ENCODE measurements around the gene BNIP2.
"Not testable (repeated sequence)": the region's sequence is repeated elsewhere in the genome, so short reads cannot be mapped to it uniquely, and the experiment has no call there.

BNIP2 gene

GRCh38 chr15:59687836-59688235, 1.3 kb downstream of the BNIP2 start:
- no peak for DNase-seq (ENCODE audit: low read depth)

GRCh38 chr15:59686389-59686788, 2.7 kb downstream of the BNIP2 start:
- no peak for DNase-seq (ENCODE audit: low read depth)

GRCh38 chr15:59685737-59686297, 3.3 kb downstream of the BNIP2 start:
- DNase-seq (ENCODE audit: low read depth): peak; percentile 84

- DNase-seq (ENCODE audit: low read depth): no peak
These were observed 8.2 kb downstream of the BNIP2 start for GRCh38 chr15:59680870-59681269.

- no peak for DNase-seq (ENCODE audit: low read depth)
These were observed 8.8 kb downstream of the BNIP2 start for GRCh38 chr15:59680346-59680745.

GRCh38 chr15:59678620-59679019, 10.5 kb downstream of the BNIP2 start:
- DNase-seq (ENCODE audit: low read depth): no peak

- DNase-seq (ENCODE audit: low read depth): no peak
These were observed 10.9 kb downstream of the BNIP2 start for GRCh38 chr15:59678172-59678571.

- no peak for DNase-seq (ENCODE audit: low read depth)
These were observed 12.6 kb downstream of the BNIP2 start for GRCh38 chr15:59676565-59676964.

- DNase-seq (ENCODE audit: low read depth): no peak
These were observed 14.7 kb downstream of the BNIP2 start for GRCh38 chr15:59674361-59674877.

- DNase-seq (ENCODE audit: low read depth): peak; percentile 23
These were observed 20.6 kb downstream of the BNIP2 start for GRCh38 chr15:59668556-59668955.

GRCh38 chr15:59662260-59662659, 26.9 kb downstream of the BNIP2 start:
- DNase-seq (ENCODE audit: low read depth): peak; percentile 82

GRCh38 chr15:59659366-59659765, 29.8 kb downstream of the BNIP2 start:
- DNase-seq (ENCODE audit: low read depth): no peak

GRCh38 chr15:59657635-59658125, 31.4 kb downstream of the BNIP2 start:
- no peak for DNase-seq (ENCODE audit: low read depth)

GRCh38 chr15:59656897-59657634, 32.1 kb downstream of the BNIP2 start, which contains the start of gene GTF2A2:
Gene GTF2A2 (minus strand): TSS chr15:59657515. CDS start chr15:59652277, 5,238 bp downstream.
- DNase-seq (ENCODE audit: low read depth): peak; percentile 91

- no peak for DNase-seq (ENCODE audit: low read depth)
These were observed 35.1 kb downstream of the BNIP2 start for GRCh38 chr15:59654046-59654445.

- DNase-seq (ENCODE audit: low read depth): no peak
These were observed 39.5 kb downstream of the BNIP2 start for GRCh38 chr15:59649603-59650002.

- DNase-seq (ENCODE audit: low read depth): no peak
These were observed 42.0 kb downstream of the BNIP2 start for GRCh38 chr15:59647085-59647484.

- DNase-seq (ENCODE audit: low read depth): no peak
These were observed 42.8 kb downstream of the BNIP2 start for GRCh38 chr15:59646277-59646676.

GRCh38 chr15:59645812-59646211, 43.3 kb downstream of the BNIP2 start:
- not testable (repeated sequence) for DNase-seq (ENCODE audit: low read depth)

- no peak for DNase-seq (ENCODE audit: low read depth)
These were observed 44.4 kb downstream of the BNIP2 start for GRCh38 chr15:59644756-59645155.

GRCh38 chr15:59642351-59642750, 46.8 kb downstream of the BNIP2 start:
- no peak for DNase-seq (ENCODE audit: low read depth)

- DNase-seq (ENCODE audit: low read depth): not testable (repeated sequence)
These were observed 51.6 kb downstream of the BNIP2 start for GRCh38 chr15:59637507-59637906.

- no peak for DNase-seq (ENCODE audit: low read depth)
These were observed 52.9 kb downstream of the BNIP2 start for GRCh38 chr15:59636184-59636583.
